SIG-M5 (cell line): Measurements from ENCODE around the gene PRKRA.
"Not testable (repeated sequence)": the region's sequence is repeated elsewhere in the genome, so short reads cannot be mapped to it uniquely, and the experiment has no call there.

ENCODE experiments used
- DNase-seq: peaks from one replicate; lab custom pipeline; 2025; lab: John Stamatoyannopoulos, UW

The PRKRA gene

DNA sequence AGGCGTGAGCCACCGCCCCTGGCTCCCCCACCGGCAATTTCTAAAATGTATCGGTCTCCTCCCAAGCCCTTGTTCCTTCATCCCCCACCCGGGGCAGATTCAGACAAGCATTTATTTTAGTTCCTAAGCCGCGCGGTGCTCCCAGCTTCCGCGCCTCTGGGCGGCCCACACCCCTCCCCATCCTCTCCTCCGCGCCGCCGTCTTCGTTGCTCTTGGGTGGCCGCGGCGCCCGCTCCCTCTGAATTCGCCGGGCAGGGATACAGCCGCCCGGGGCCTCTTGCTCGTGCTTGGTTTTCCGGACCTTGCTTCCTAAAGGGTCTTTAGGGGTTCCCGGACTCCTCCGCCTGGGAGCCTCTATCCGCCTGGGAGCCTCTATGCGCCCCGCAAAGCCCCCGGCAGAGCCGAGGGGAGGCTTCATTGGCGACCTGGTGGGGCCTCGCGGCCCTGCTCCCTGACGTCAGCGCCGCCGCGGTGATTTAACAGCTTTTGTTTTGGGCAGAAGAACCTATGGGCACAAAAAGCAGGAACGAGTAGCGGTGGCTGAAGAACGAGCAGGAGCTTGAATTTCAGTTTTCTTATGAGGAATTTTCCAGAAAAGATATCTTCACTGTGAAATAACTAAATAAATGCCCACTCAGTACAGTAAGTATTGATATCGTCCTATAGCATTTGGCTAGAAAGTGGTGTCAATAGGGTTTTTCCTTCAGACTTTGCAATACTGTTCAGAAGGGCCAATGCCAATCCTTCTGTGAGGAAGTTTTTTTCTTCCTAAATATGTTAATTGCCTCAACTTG, 37.3 kb downstream of the PRKRA start:
- no peak for DNase-seq

DNA sequence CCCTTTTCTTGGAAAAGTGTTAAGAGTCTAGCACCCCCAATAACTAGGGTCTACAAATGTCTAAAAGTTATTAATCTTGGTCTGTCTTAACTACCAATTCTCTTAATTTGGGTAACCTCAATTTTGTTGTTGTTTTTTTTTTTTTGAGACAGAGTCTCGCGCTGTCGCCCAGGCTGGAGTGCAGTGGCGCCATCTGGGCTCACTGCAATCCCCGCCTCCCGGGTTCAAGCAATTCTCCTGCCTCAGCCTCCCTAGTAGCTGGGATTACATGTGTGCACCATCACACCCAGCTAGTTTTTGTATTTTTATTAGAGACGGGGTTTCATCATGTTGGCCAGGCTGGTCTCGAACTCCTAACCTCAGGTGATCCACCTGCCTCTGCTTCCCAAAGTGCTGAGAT, 38.5 kb downstream of the PRKRA start:
- not testable (repeated sequence) for DNase-seq

DNA sequence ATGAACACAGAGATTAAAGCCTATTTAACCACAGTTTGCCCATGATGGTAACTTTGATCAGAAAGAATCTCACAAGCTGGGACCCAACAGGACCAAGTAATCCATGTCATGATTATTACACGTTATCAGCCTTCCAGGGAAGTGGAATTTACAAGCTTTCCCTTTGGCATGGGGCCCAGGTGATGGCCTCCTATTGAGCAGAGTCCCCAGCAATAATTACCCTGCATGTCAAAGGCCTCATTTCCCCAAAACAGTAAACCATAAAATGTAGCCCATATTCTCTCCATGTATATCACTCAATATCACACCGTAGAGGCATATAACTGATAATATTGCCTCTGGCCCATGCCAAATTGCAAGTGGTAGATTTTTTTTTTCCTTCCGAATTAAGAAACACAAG, 38.9 kb downstream of the PRKRA start:
- DNase-seq: no peak

DNA sequence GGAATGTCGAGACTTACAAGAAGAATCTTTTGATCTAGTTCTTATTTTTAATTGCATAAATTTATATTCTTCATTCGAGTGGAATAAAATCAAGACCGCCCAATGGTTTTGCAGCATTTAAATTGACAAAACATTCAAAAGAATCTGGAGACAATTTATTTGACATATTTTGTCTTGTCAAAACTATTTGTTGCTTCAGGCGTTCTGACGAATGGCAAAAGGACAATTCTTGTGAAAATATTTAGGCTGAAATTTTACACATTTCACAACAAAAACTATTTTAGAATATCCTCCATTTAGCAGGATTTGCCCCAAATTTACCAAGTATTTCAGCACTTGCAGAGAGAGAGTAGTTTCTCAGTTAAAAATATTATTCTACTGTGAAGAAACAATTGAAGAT, 41.7 kb downstream of the PRKRA start:
- DNase-seq: no peak

DNA sequence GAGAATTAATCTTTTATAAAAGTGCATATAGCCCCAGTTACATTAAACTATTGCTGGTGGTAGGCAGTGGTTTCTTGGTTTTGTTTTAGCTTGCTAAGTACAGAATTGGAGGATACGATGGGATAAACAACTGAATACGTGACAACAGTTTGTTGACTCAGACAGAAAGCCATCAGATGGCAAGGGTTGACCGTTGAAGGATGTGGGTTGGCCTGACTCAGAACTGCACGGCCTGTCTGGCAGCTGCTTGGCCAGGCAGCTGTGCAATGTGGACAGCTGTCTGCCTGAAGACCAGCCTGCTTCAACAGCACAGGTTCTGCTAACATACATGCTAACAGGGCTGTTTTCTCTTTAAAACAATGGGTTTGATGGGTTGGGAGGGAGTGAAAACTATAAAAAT, 46.6 kb downstream of the PRKRA start:
- no peak for DNase-seq

DNA sequence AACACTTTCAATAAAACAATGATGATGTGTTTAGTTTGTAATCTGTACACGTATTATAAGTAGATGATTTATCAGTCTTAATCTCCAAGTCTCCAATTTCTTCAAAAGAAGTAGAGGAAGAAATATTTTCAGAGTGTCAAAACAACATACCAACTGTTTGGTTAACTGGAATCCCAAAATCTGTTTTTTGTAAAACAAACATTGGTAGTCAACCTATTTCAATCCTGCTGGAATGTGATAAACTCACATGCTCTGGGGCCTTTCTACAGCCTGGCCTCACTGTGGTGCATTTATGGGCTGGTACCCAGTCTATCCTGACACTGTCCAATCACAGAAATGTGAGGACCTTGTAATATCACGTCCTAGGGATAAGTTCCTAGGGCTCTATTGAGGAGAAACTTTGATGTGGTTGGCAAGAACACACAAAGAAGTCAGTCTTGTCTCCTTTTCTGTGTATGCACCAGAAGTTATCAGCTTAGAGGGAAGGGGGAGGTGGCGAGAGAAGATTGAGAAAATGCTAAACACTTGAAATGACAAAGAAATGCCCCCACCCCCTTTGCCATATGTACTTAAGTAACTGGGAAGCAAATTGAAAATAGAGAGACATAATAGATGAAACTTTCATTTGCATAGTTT, 47.2 kb downstream of the PRKRA start:
- no peak for DNase-seq

DNA sequence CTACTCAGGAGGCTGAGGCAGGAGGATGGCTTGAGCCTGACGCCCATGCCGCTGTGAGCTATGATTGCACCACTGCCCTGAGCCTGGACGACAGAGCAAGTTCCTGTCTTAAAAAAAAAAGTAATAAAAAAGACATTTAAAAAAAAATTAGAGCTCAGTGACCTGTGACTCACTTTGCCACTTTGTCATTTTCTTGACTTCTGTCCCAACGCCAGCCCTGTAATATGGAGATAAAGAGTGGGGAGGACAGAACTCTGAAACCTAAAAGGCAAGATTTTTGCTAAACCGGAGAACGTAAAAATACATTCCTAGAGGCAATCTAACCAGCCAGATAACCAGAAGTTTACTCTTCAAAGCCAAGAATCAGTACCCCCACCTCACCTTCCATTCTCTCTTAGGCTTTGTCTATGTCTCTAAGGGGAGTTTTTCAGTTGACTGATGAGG, 49.0 kb downstream of the PRKRA start:
- no peak for DNase-seq

DNA sequence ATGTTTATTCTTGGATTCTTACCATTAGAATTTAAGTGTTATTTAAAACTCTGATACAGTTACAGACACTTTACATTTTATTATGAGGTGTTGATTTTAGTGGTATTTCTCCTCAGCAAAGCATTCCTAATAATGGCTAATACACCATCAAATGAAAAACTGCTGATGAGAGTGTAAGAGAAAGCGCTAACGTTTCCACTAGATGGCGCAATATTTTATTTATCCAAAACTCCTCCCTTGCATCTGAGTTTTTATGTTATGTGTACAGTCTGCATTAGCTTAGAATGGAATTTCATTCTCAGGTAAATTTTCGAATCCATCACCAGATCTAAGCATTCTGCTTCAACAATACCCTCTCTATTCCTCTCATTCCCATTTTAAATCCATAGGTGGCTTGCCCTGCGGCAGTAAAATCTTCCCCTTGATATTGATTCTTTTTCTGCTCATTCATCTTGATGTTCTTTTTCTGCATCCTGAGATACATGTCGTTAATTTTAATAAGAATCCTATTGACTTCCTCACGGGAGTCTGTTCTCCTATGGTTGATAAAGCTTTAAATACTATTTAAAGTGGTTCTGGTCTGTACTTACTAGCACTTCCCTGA, 53.9 kb downstream of the PRKRA start:
- no peak for DNase-seq

DNA sequence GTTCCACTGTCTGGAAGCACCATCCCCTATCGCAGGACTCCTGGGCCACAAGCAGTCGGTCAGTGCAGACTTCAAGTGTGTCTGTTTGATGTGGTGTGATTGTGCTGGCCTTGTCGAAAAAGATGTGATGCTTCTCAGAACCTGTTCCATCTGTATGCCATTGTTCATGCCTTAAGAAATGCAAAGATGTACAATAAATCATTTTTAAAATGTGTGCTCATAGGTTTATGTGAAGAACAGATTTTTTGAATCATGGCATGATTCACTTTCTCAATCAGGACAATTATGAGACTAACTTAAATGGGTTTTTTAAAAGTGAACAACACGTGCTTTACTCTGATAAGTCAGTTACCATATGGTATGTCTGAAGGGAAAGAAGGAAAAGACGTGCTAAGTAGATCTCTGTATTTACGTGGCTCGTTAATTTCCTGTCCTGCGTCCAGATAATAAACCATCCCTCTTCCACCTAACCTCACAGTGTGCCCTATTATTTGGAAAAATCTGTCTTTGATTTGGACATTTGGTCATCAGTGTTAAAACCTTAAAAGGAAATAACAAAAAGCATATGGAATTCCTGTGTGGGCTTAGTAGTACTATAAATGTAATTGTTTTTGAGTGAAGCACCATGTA, 54.9 kb downstream of the PRKRA start:
- DNase-seq: no peak

DNA sequence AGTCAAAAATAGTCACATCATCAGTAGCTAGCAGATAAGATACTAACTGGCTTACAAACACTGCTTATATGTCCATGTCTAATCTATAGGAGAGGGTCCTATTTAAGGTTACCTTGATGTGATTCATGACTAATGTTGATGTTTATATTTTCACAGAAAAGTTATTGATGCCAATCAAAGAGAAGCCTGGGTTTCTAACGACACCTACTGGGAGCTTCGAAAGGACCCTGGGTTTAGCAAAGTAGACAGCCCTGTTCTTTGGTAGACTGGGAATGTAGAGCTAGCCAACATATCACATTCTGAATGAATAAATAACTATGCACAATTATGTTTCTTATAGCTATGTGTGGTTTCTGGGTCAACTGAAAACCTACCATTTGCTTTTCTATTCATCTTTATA, 55.7 kb downstream of the PRKRA start:
- no peak for DNase-seq

DNA sequence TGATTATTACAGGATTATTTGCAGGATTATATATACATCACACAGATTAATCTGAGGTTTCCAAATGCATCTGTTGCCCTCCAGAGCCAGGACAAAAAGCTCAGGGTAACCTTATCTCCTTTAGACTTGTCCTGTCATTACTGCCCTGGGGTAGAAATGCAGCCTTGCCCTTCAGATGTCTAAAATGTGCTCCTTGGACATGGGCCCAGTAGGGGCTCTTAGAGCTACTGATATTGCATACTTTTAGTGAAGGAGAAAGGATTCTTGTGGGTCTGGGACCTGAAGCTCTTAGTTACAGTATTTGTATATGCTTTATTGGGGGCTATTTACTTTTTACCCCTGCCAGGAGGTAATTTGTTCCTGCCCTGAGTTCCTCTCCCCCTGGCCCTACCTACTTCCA, 56.1 kb downstream of the PRKRA start:
- no peak for DNase-seq

DNA sequence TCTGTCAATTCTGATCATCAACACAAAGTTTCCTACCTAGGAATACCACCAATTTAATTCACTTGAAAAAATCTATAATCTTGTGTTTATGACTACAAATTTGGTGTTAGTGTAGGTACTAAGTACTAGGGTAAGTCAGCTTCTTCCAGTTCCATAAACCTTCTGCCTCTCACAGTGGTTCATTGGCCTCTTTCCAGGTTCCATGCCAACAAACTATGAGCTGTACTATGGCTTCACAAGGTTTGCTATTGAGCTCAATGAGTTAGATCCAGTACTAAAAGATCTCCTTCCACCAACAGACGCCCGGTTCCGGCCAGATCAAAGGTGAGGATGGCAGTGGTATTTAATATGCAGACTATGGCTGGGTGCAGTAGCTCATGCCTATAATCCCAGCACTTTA, 58.8 kb downstream of the PRKRA start:
- no peak for DNase-seq

DNA sequence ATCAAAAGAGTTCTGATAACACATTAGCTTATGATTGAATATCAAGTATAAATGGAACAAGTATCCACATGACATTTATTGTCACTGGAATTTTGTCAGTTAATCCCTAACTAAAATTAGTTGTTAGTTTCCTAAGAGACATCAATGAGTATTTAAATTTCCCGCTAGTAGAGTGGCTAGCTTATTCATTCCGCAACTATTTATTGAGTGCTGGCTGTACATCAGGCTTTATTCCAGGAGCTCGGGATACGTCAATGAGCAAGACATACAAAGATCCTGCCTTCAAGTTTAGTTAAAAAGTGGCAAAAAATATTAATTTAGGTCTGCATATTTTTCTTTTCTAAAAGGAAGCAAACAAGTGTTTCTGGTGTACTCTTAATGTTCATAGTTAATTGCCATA, 59.3 kb downstream of the PRKRA start:
- no peak for DNase-seq

DNA sequence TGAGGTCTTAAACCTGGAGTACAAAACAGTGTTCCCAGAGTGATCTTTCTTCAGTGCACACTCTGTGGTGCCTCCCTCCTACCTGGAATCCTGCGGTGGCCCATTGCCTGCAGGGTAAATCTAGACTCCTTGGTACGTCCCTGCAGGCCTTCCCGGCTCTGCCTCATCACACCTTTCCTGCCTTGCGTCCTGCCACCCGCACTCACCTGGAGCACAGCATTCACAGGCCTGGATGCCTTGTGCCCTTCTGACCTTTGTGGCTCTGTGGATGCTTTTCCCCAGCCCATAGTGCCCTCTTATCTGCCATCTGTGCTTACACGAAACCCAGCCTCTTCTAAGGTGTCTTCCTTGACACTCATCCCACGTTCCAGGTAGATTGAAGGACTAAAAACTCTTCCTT, 62.7 kb downstream of the PRKRA start:
- DNase-seq: no peak

DNA sequence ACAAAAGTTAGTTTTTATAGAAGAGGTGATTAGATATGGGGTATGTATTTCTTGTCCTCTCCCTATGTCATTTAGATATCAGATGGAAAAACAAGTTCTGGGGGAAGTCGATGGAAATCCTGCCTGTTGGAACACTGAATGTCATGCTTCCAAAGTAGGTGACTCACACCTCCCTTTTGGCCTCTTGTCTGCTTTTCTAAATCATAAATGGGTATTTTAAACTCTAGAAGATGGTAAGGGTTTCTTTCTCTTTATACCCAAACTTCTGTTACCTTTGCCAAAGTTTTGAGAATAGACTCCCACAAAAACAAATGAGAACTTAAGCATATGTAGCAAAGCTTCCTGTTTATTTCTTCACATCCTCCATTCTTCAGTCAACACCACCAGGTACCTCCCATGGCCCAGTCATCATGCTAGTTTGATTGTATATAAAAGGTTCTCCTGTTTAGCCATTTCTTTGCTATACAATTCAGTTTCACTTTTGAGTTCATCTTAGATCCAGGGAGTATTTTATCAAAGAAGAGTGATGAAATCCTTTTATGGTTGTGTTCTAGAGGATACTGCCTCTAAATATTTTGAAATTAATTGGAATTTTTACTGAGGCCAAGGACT, 63.9 kb downstream of the PRKRA start:
- no peak for DNase-seq

DNA sequence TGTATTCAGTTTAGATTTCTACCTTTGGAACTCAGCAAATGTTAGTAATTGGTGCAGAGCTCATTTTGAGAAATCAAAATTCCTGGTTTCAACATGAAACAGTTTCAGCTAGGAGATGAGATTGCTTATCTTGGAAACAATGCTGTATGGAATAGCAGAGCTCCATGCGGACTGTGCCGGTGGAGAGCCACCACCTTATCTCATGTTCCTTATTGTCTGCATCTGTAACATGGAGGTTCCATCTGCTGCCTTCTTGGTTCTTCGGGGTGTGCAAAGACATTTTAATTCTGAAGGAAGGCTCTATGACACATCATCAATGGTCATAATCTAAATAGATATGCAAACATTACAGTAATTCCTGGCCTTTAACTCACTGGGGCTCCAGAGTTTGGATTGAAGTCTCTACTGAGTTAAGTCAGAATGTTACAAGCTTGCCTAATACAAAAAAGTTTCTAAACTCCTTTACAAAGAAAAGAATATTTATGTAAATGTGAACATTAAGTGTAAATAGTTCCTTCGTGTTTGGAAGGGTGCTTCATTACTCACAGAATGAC, 65.3 kb downstream of the PRKRA start:
- no peak for DNase-seq

DNA sequence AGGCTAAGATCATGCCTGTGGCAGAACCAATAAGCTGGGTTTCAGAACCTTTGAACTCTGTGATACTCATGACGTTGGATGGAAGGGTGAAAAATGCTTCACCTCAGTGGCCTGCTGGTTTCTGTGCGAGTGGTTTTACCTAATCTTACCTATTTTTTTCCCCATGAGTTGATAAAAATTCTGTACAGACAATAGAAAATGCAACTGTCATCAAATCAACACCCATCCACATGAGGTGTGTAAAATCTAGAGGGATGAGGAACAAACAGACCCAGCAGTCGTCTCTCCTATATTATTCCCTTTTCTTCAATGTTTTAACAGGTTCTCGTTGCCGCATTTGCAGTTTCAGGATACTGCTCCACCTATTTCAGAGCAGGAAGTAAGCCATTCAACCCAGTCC, 67.3 kb downstream of the PRKRA start:
- DNase-seq: no peak
